ENCODE data around the gene SLC39A12. TPM values are rescaled to one million over a fixed set of nuclear protein-coding genes. Genes with fewer than 3 reads are reported as not detected.

The SLC39A12 gene
- polyA plus RNA-seq, 3 donors, result not detected

DNA sequence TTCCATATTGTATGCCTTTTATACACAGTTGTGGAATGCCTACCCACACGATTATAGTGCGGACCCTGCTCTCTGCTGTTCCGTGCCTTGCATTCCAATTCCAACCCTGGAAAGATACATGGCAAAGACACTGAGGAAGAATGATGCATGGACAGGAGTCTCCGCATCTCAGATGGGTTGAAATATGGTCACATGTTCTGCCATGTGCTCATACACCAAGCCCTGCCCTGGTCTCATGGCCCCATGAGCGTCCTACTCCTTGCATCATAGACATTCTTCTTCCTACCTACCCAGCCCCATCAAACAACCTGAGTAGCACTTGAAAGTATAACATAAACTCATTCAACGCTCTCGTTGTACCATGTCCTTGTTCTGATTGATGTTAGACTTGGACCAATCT, 6.3 kb downstream of the SLC39A12 start:
- no peak for DNase-seq (ENCODE audit: extremely low read depth in 1 of 11, low read depth in 9 of 11, low spot score in 4 of 11)

DNA sequence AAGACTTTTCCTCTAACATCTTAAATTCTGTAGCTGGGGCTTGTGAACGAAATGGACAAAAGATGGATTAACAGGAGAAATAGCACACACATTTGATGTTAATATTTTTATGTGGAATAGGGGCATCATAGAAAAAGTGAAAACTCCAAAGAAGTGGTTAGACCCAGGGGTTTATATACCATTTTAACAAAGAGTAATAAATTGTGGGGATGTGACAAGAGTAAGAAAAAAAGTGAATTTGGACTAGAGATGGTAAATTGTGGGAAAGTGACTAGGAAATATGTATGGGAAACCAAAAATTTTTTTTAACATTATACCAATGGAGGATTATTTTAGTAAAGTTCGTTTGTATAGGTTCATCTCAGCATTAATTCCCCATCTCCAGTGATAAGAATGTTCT, 8.2 kb downstream of the SLC39A12 start:
- no peak for DNase-seq (ENCODE audit: extremely low read depth in 1 of 11, low read depth in 9 of 11, low spot score in 4 of 11)

DNA sequence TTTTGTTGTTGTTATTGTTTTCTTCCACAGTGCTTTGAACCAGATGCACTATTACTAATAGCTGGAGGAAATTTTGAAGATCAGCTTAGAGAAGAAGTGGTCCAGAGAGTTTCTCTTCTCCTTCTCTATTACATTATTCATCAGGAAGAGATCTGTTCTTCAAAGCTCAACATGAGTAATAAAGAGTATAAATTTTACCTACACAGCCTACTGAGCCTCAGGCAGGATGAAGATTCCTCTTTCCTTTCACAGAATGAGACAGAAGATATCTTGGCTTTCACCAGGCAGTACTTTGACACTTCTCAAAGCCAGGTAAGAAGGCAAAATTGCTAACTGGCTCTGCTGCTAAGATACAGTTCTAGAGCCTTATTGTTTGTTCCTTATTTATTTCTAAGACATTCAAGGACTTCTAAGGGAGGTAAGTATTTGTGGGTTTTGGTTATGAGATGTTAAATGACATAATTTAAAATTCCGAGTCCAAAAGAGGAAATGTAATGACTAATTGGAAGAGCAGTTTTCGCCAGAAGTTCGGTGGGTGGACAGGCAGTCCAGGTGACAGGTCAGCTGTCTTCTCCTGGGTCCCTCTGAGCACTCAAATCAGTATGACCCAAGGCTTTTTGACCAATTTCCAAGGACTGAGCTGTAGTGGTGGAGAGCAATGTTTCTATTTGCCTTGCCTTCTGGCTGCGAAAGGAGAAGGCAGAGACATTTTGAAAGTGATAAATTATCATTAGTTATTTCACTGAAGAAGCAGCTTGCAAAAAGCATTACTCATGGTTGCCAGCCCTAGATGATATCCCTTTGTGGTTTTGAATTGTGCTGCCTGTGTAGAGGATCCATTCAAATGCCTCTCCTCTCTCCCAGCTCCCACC, 10.1 kb downstream of the SLC39A12 start:
- no peak for DNase-seq (ENCODE audit: extremely low read depth in 1 of 11, low read depth in 9 of 11, low spot score in 4 of 11)

DNA sequence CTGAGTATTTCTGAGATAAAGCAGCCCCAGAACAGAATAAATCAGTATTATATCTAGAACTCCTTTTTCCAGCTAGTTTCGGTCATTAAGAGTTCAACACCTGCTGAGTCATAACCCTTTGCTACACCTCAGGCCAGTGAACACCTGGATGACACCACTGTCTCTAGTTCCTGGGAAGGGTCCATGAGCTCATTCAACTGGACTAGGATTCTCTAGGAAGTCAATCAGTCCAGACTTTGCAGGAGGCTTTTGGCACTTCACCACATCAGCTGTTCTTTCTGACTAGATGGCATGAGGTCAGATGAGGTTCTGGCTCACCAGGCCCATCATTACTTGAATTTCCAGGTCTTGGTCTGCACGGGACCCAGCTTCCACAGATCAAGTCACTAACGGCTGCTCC, 11.7 kb downstream of the SLC39A12 start:
- DNase-seq (ENCODE audit: extremely low read depth in 1 of 11, low read depth in 9 of 11, low spot score in 4 of 11), result no peak

DNA sequence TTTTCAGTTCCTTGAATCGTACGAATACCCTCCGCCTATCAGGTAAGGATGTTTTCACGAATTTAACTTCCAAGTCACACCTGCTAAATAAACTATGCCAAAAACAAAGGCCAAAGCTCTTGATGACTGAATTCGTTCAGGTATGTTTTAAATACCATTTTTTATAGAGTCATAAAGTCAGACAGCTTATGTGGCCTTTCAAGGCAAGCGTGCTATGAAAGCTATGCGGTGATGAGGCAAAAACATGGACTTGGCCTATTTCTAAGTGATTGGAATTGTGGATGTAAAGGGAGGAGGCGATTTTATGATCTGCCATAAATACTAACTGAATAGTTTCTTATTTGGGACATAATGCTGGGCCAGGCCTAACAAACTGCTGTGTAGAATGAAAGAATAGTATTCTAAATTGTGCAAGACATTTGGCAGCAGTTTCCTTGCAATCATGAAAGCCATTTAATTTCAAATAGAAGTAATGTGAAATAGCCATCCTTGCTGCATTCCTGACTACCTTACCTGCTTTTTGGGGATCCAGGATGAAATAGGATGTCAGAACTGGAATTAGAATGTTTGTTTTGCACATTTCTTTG, 14.0 kb downstream of the SLC39A12 start:
- DNase-seq (ENCODE audit: extremely low read depth in 1 of 11, low read depth in 9 of 11, low spot score in 4 of 11), result no peak

DNA sequence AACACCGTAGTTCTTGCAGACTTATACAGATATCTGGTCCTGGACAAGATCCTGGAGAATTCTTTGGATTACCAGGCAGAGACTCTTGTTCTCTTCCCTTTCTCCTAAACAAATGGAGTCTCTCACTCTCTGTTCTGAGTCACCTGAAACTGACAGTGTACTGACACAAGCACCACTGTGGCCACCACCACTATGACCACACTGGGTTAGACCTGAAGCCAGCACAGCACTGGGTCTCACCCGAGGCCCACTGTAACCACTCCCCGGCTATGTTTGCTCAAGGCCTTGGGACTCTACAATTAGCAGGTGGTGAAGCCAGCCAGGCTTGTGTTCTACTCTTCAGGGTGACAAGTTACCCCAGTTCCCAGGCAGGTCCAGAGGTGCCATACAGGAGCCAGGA, 22.8 kb downstream of the SLC39A12 start:
- DNase-seq (ENCODE audit: extremely low read depth in 1 of 11, low read depth in 9 of 11, low spot score in 4 of 11), result no peak

DNA sequence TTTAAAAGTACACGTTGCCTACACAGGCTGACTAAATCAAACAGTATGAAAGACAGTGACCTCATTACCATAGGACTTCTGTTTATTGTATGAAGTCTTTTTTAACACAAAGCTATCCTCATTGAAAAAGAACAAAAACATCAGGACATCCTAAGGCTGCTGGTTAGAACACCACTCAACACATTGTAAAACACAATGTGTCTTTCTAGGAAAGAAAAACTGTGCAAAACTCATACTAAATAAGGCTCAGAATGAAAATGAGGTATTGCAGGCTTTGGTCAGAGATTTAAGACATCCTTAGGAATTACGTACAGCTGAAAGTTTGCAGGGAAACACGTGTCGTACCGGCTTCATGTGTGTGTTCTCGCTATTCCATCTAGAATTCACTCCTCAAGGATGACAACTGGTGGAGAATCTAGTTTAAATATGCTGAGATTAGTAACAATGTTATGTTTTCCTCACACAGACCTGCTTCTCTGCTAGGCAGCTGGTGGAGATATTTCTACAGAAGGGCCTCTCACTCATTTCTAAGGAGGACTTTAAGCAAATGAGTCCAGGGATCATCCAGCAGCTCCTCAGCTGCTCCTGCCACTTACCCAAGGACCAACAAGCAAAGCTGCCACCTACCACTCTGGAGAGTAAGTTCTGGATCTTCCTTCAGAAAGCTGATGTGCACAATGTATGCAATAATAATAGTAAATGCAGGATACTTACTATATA, 29.3 kb downstream of the SLC39A12 start:
- DNase-seq (ENCODE audit: extremely low read depth in 1 of 11, low read depth in 9 of 11, low spot score in 4 of 11), result no peak

DNA sequence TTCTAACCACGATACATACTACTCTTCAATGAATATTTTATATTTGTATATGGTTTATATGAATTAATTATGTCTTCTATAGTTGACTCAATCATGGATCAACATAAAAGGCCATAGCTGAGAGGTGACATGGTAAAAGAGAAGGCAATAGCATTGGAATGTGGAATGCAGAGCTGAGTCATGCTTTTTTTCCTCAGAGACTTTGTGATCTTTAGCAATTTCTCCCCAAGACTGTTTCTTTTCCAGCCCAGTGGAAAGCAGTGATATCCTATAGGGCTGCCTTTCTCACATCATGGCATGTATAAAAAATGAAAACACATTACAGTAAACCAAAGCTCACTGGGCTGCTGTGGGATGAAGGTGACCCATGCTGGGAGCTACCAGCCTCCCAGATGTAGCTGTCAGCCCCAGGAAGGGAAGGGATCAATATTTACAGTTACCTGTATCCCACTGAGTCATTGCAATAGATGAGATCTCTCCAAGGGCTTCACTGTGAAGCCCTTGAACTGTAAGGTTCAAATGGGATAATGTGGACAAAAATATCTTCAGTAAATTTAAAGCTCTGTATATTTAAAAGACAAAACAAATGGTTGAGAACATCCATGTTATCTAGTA, 30.2 kb downstream of the SLC39A12 start:
- no peak for DNase-seq (ENCODE audit: extremely low read depth in 1 of 11, low read depth in 9 of 11, low spot score in 4 of 11)

DNA sequence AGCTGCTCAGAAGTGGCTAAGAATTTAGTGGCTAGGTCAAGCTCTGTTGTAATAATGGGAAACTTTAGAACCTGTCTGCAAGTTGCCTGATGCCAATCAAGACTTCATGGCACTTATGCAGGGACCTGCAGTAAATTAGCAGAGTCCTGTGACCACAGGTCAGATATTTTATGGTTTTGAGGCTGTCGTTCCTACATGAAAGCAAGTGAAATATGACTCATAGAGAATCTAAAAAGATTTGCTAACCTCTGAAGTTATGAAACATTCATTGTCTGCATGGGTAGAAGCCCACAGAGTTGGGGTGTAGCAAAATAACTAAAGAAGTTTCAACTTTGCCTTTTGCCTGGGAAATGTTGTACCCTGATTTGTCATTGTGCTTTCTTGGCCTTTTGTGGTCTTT, 32.3 kb downstream of the SLC39A12 start:
- no peak for DNase-seq (ENCODE audit: extremely low read depth in 1 of 11, low read depth in 9 of 11, low spot score in 4 of 11)

DNA sequence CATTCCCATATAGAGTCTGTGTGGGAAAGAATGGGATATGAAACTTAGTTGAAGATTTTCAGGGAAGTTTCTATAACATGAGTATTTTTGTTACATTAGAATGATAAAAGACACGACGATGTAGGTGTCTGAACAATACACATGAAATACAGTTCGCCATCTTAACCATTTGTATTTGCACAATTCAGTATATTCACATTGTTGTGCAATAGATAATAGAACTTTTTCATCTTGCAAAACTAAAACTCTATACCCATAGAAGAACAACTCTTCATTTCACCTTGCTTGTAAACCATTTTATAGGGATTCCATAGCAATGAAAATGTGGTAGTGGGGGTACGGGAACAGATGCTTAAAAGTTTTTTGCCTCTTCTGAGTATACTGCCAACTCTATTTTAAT, 32.8 kb downstream of the SLC39A12 start:
- DNase-seq (ENCODE audit: extremely low read depth in 1 of 11, low read depth in 9 of 11, low spot score in 4 of 11), result no peak

DNA sequence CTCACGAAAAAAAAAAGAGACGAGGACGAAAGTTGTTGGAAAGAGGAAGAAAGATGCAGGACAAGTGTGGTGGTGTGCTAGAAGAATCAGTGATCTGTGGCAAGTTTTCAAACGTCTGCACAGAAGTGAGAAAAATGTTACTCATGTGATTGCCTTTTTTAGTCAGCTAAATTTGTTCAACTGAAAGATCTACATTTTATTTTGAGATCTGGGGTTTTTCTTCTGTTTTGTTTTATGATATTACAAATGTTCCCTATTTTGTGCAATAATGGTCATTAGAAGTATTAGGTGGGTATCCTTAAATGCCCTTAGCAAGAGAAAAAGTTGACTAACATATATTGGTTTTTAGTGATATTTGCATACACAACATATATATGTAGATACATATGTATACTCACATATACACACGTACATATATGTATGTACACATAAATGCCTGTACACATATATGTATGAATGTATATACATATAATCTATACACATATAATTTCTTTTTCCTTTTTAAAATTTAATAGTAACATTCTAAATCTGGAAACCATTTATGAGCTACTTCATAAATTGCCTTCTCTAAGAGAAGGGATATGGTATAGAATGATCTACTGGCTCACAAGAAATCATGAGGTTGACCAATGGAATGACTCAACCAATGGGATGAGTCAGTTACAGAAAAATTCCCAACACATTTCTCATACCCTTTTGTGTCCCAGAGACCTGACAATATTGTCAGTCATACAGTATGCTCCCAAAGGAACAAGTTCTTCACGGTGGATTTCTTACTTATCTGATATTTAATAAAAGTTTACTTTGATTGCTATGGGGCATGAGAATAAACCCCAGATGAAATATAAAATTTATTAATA, 38.4 kb downstream of the SLC39A12 start:
- no peak for DNase-seq (ENCODE audit: extremely low read depth in 1 of 11, low read depth in 9 of 11, low spot score in 4 of 11)

DNA sequence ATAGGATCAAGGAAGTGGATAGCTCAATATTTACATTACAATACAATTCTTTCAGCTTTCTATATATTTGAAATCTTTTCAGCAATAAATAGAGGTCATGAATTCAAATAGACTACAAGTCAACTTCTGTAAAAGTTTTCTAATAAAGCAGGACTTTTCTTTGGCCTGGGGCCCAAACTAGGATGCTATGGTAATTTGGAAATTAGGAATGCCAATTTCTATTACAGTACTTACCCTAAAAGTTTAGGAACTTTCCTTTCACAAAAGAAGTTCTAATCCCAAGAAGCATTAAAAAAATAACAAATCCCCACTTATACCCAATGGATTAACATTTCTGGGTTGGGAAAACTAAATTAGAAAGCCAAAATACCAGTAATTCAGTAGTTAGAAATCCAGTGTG, 40.5 kb downstream of the SLC39A12 start:
- no peak for DNase-seq (ENCODE audit: extremely low read depth in 1 of 11, low read depth in 9 of 11, low spot score in 4 of 11)

DNA sequence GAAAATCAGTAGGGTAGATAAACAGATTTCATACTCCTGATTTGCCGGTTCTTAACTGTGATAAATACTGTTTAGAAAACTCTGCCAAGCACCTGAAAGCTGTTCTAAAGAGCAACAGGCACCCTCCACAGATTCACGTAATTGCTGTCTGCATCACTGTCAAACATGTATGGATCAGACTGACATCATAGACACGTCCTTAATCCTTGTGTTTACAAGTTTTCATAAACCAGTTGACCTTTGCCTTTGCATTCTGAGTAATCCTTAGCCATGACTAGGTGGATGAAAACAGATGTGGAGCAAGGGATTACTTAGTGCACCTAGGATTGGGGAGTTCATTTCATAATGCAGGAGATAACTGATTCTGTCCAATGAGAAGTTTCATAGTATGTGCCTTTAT, 41.6 kb downstream of the SLC39A12 start:
- DNase-seq (ENCODE audit: extremely low read depth in 1 of 11, low read depth in 9 of 11, low spot score in 4 of 11), result no peak

DNA sequence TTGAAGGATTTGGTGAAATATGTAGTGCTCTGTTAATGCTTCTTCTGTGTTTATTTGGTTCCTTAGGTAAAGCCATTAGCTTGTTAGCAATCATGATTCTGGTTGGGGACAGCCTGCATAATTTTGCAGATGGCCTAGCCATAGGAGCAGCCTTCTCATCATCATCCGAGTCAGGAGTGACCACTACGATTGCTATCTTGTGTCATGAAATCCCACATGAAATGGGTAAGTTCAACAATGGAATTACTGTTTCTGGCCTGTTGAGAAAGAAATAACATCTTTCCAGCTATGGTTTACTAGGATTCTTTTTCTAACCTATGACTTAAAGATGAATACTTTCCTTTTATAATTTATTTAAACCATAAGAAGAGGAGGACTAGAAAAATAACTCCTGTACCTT, 48.9 kb downstream of the SLC39A12 start:
- DNase-seq (ENCODE audit: extremely low read depth in 1 of 11, low read depth in 9 of 11, low spot score in 4 of 11), result no peak

DNA sequence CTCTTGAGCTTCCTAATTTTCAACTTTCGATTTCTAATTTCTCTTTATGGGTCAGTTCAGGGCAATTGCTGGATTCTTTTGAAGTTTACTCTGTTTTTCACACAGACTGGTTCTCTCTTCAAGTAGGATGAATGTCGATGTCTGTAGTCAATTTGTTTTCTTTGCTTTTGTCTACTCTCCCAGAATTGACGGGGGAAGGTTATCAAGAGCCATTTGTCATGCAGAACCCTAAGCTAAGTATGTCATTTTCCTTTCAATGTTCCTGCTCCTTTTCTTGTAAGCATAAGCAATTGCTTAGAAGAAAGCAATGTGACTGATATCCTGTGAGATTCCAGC, 53.7 kb downstream of the SLC39A12 start:
- peak in 2 of 11 donors; percentile 3 to 12 for DNase-seq (ENCODE audit: extremely low read depth in 1 of 11, low read depth in 9 of 11, low spot score in 4 of 11)

DNA sequence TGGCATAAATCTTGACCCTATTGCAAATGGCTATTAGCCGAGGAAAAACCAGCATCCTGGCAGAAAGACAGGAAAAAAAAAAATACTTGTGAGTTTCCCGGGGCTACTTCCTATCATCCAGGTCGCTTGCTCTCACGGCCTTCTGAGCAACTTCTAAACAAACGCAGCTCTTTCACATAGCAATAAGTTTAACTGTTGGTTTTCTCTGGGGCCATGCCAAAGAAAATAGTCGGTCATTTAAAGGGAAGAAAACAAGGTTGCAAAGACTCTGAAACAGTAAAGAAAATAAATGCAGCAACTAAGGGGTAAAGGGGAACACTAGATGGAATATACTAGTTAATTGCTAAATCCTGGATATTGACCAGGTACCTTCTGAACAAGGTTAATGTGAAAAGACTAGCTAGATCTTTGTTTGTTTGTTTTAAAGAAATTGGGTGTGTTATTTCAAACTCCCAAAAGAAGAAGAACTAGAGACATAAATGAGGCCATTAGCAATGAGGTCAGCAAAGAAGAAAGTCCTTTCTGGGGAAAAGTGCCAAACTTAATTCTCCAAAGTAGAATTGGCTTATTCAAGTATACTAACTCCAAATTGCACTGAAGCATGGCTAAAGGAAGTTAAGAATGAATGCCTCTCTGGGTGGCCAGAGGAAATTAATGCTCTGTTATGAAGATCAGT, 54.2 kb downstream of the SLC39A12 start:
- peak; percentile 32 to 79 (median 54) for DNase-seq (ENCODE audit: extremely low read depth in 1 of 11, low read depth in 9 of 11, low spot score in 4 of 11)

DNA sequence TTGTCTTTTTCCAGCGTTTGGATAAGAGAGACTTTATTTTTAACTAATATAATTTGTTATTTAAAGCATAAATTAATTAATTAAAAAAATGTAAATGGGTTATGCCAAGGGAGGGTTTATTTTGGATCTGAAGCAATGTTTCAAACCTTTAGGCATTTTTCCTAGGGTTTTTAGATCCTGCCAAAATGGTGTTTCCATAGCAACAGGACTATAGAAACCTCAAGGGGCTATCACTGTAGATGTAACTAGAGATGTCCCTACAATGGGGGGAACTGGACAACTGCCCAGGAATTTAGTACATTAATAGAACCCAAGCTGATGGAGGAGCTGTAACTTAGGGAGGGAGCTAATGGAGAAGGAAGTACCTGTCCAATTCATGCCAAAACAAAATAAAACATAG, 57.3 kb downstream of the SLC39A12 start:
- peak in 2 of 11 donors; percentile 2 to 14 for DNase-seq (ENCODE audit: extremely low read depth in 1 of 11, low read depth in 9 of 11, low spot score in 4 of 11)

DNA sequence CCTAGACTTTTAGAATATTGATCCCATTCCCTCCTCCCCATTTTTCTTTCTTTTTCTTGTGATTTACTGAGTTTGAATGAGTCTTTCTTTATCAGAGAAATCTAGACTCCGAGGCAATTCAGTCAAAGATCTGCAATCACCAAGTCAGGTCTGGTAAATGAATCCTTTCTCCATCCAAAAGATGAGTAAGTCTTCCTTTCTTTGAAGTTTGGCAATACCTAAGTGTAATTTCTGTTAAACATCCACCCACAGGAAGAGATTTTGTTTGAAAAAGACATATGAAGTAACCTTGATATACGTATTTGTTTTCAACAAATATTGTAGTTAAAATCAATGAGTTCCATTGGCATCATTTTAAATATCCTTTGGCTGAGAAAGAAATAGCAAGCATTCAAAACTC, 58.3 kb downstream of the SLC39A12 start:
- no peak for DNase-seq (ENCODE audit: extremely low read depth in 1 of 11, low read depth in 9 of 11, low spot score in 4 of 11)
